WTC11 (cell line): Measurements from ENCODE around the gene FBXO9. TPM values are rescaled to one million over a fixed set of nuclear protein-coding genes. Genes with fewer than 3 reads are reported as not detected.

Experiments used
- ATAC-seq: fragments of 200-7000 bp; cut with Tn5 transposase; 2 replicates; pipeline ENCODE4 v1.10.0; 2021; ENCODE audit warnings: mild to moderate bottlenecking, moderate library complexity
- CTCF ChIA-PET: fragments of 300-600 bp; sonication (Branson Sonifier 250); formaldehyde crosslinking; loops from one replicate; lab custom pipeline; 2021; ENCODE audit warnings: antibody characterized with exemption; lab: Charles Lee
- POLR2A ChIA-PET: fragments of 350-600 bp; sonication (Branson Sonifier 250); formaldehyde crosslinking; loops from one replicate; lab custom pipeline; 2021; ENCODE audit warnings: antibody characterized with exemption; lab: Charles Lee
- DNase-seq: peaks from one replicate; pipeline ENCODE4 v3.0.0; 2021; ENCODE audit warnings: low spot score
- H3K27ac Mint-ChIP-seq: 2 replicates; pipeline ENCODE4 v1.8.0; 2021; ENCODE audit warnings: mixed read lengths
- H3K27me3 Mint-ChIP-seq: 2 replicates; pipeline ENCODE4 v1.8.0; 2021; ENCODE audit warnings: low read depth, mild to moderate bottlenecking, moderate library complexity, mixed read lengths
- H3K36me3 Mint-ChIP-seq: 2 replicates; pipeline ENCODE4 v1.8.0; 2021; ENCODE audit warnings: mixed read lengths
- H3K4me1 Mint-ChIP-seq: 2 replicates; pipeline ENCODE4 v1.8.0; 2022; ENCODE audit warnings: mixed read lengths
- H3K4me3 Mint-ChIP-seq: 2 replicates; pipeline ENCODE4 v1.8.0; 2021; ENCODE audit warnings: mild to moderate bottlenecking, moderate library complexity, mixed read lengths
- H3K9me3 Mint-ChIP-seq: 2 replicates; pipeline ENCODE4 v1.8.0; 2021; ENCODE audit warnings: mixed read lengths
- ELF4 ChIP-seq: sonication (generic); formaldehyde crosslinking; IDR thresholded peaks from 2 replicates; pipeline ENCODE4 v1.8.1; 2022; ENCODE audit warnings: low read depth, mild to moderate bottlenecking, moderate library complexity, missing genetic modification reagents
- FOXP1 ChIP-seq: sonication (generic); formaldehyde crosslinking; IDR thresholded peaks from 2 replicates; pipeline ENCODE4 v1.8.0; 2022; ENCODE audit warnings: missing genetic modification reagents, mild to moderate bottlenecking, moderate library complexity, borderline replicate concordance
- HMGA2 ChIP-seq: fragments of 250-450 bp; sonication (Bioruptor Pico); IDR thresholded peaks from 2 replicates; pipeline ENCODE4 v1.4.0; 2021; ENCODE audit warnings: mild to moderate bottlenecking, moderate library complexity
- JAZF1 ChIP-seq: fragments of 250-450 bp; sonication (Bioruptor Pico); IDR thresholded peaks from 2 replicates; pipeline ENCODE4 v1.9.0; 2021; ENCODE audit warnings: moderate library complexity, mild to moderate bottlenecking, inconsistent platforms
- MXD4 ChIP-seq: fragments of 250-450 bp; sonication (Bioruptor Pico); IDR thresholded peaks from 2 replicates; pipeline ENCODE4 v1.8.0; 2021; ENCODE audit warnings: mild to moderate bottlenecking, moderate library complexity, borderline replicate concordance
- NFYB ChIP-seq: sonication (generic); formaldehyde crosslinking; conservative IDR thresholded peaks from 2 replicates; pipeline ENCODE4 v1.8.0; 2022; ENCODE audit warnings: low read depth, missing genetic modification reagents
- OVOL2 ChIP-seq: fragments of 250-450 bp; sonication (Bioruptor Pico); IDR thresholded peaks from 2 replicates; pipeline ENCODE4 v1.9.0; 2021; ENCODE audit warnings: mild to moderate bottlenecking, borderline replicate concordance
- RORB ChIP-seq: fragments of 250-450 bp; sonication (Bioruptor Pico); IDR thresholded peaks from 2 replicates; pipeline ENCODE4 v1.9.0; 2021; ENCODE audit warnings: mild to moderate bottlenecking
- TCF7 ChIP-seq: sonication (generic); formaldehyde crosslinking; IDR thresholded peaks from 2 replicates; pipeline ENCODE4 v1.8.0; 2022; ENCODE audit warnings: mild to moderate bottlenecking, low read depth, missing genetic modification reagents, moderate library complexity
- total RNA-seq: library from RNA; stranded (reverse); gene quantifications from 3 replicates; pipeline ENCODE4 v1.2.3, GENCODE V29; 2021
- TF ChIP-seq, protein P1 (sequence below): fragments of 250-450 bp; sonication (Bioruptor Pico); IDR thresholded peaks from 2 replicates; pipeline ENCODE4 v1.9.0; 2021; ENCODE audit warnings: mild to moderate bottlenecking, borderline replicate concordance
- TF ChIP-seq, protein P2 (sequence below): sonication (generic); formaldehyde crosslinking; IDR thresholded peaks from 2 replicates; pipeline ENCODE4 v1.8.1; 2023; ENCODE audit warnings: mild to moderate bottlenecking, missing genetic modification reagents
- TF ChIP-seq, protein P3 (sequence below): fragments of 250-450 bp; sonication (Bioruptor Pico); IDR thresholded peaks from 2 replicates; pipeline ENCODE4 v1.9.0; 2021; ENCODE audit warnings: mild to moderate bottlenecking
- TF ChIP-seq, protein P4 (sequence below): sonication (generic); formaldehyde crosslinking; IDR thresholded peaks from 2 replicates; pipeline ENCODE4 v1.8.1; 2022; ENCODE audit warnings: mild to moderate bottlenecking, missing genetic modification reagents, moderate library complexity, borderline replicate concordance
- TF ChIP-seq, protein P5 (sequence below): sonication (generic); formaldehyde crosslinking; IDR thresholded peaks from 2 replicates; pipeline ENCODE4 v1.8.0; 2023; ENCODE audit warnings: missing genetic modification reagents
- TF ChIP-seq, protein P6 (sequence below): sonication (generic); formaldehyde crosslinking; IDR thresholded peaks from 2 replicates; pipeline ENCODE4 v1.8.0; 2022; ENCODE audit warnings: mild to moderate bottlenecking, missing genetic modification reagents
- TF ChIP-seq, protein P7 (sequence below): sonication (generic); formaldehyde crosslinking; IDR thresholded peaks from 2 replicates; pipeline ENCODE4 v1.8.1; 2023; ENCODE audit warnings: mild to moderate bottlenecking, missing genetic modification reagents, borderline replicate concordance

FBXO9 gene
- total RNA-seq, 1 experiment from 2014 or later = 54.4 TPM

DNA sequence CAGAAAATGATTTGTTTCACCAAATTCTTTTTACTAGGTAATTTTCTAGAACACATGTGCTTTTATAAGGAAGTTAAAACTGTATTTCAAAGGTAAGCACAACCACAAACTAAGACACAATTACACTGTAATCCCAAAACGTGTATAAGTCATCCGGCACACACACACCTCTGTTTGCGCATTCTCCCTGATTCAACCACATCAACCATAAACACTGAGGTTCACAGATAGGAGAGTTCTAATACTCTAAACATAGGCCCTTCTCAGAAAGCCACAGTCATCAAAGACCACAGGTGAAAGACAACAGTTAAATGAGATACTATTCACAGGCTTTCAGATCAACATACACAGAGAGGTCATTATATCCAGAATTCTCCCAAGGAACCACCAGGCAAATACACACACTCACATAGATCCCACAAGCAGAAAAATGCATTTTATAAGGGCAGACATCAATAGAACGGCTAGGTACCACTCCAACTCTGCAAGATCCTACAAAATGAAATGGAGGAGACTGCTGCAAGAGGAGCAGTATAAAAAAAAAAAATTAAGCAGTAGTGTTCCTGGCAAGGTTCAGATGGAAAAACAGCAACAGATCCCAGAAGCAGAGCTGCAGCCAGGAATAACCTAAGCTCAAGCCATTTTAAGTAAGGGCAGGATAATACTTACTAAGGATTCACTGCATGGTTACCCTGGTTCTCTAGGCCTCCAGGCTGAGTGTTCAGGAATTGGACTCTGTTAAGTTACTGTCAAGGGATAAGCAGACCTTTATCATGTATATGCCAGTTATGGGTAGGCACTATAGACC lies 6.6 kb upstream of the FBXO9 start:
- H3K9me3 Mint-ChIP-seq = no peaks in the 10 kb centered on the region
- H3K36me3 Mint-ChIP-seq = no peaks in the 10 kb centered on the region
- no peak overlapping the region for H3K4me3 Mint-ChIP-seq
- ChIA-PET CTCF (no interaction called here), POLR2A (no interaction called here)
- TF ChIP-seq, protein P1, sequence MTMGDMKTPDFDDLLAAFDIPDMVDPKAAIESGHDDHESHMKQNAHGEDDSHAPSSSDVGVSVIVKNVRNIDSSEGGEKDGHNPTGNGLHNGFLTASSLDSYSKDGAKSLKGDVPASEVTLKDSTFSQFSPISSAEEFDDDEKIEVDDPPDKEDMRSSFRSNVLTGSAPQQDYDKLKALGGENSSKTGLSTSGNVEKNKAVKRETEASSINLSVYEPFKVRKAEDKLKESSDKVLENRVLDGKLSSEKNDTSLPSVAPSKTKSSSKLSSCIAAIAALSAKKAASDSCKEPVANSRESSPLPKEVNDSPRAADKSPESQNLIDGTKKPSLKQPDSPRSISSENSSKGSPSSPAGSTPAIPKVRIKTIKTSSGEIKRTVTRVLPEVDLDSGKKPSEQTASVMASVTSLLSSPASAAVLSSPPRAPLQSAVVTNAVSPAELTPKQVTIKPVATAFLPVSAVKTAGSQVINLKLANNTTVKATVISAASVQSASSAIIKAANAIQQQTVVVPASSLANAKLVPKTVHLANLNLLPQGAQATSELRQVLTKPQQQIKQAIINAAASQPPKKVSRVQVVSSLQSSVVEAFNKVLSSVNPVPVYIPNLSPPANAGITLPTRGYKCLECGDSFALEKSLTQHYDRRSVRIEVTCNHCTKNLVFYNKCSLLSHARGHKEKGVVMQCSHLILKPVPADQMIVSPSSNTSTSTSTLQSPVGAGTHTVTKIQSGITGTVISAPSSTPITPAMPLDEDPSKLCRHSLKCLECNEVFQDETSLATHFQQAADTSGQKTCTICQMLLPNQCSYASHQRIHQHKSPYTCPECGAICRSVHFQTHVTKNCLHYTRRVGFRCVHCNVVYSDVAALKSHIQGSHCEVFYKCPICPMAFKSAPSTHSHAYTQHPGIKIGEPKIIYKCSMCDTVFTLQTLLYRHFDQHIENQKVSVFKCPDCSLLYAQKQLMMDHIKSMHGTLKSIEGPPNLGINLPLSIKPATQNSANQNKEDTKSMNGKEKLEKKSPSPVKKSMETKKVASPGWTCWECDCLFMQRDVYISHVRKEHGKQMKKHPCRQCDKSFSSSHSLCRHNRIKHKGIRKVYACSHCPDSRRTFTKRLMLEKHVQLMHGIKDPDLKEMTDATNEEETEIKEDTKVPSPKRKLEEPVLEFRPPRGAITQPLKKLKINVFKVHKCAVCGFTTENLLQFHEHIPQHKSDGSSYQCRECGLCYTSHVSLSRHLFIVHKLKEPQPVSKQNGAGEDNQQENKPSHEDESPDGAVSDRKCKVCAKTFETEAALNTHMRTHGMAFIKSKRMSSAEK (CRISPR knock-in tag) = no peak
- TF ChIP-seq, protein P2, sequence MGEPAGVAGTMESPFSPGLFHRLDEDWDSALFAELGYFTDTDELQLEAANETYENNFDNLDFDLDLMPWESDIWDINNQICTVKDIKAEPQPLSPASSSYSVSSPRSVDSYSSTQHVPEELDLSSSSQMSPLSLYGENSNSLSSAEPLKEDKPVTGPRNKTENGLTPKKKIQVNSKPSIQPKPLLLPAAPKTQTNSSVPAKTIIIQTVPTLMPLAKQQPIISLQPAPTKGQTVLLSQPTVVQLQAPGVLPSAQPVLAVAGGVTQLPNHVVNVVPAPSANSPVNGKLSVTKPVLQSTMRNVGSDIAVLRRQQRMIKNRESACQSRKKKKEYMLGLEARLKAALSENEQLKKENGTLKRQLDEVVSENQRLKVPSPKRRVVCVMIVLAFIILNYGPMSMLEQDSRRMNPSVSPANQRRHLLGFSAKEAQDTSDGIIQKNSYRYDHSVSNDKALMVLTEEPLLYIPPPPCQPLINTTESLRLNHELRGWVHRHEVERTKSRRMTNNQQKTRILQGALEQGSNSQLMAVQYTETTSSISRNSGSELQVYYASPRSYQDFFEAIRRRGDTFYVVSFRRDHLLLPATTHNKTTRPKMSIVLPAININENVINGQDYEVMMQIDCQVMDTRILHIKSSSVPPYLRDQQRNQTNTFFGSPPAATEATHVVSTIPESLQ (CRISPR knock-in tag) = no peak
- no peak for TF ChIP-seq HMGA2
- no peak for TF ChIP-seq JAZF1 (CRISPR knock-in tag)
- no peak for TF ChIP-seq RORB (CRISPR knock-in tag)
- no peak for TF ChIP-seq ELF4
- TF ChIP-seq, protein P3, sequence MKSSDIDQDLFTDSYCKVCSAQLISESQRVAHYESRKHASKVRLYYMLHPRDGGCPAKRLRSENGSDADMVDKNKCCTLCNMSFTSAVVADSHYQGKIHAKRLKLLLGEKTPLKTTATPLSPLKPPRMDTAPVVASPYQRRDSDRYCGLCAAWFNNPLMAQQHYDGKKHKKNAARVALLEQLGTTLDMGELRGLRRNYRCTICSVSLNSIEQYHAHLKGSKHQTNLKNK = no peak
- TF ChIP-seq, protein P4, sequence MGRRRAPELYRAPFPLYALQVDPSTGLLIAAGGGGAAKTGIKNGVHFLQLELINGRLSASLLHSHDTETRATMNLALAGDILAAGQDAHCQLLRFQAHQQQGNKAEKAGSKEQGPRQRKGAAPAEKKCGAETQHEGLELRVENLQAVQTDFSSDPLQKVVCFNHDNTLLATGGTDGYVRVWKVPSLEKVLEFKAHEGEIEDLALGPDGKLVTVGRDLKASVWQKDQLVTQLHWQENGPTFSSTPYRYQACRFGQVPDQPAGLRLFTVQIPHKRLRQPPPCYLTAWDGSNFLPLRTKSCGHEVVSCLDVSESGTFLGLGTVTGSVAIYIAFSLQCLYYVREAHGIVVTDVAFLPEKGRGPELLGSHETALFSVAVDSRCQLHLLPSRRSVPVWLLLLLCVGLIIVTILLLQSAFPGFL = no peak
- TF ChIP-seq, protein P5, sequence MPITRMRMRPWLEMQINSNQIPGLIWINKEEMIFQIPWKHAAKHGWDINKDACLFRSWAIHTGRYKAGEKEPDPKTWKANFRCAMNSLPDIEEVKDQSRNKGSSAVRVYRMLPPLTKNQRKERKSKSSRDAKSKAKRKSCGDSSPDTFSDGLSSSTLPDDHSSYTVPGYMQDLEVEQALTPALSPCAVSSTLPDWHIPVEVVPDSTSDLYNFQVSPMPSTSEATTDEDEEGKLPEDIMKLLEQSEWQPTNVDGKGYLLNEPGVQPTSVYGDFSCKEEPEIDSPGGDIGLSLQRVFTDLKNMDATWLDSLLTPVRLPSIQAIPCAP (CRISPR knock-in tag) = no peak
- TF ChIP-seq, protein P6, sequence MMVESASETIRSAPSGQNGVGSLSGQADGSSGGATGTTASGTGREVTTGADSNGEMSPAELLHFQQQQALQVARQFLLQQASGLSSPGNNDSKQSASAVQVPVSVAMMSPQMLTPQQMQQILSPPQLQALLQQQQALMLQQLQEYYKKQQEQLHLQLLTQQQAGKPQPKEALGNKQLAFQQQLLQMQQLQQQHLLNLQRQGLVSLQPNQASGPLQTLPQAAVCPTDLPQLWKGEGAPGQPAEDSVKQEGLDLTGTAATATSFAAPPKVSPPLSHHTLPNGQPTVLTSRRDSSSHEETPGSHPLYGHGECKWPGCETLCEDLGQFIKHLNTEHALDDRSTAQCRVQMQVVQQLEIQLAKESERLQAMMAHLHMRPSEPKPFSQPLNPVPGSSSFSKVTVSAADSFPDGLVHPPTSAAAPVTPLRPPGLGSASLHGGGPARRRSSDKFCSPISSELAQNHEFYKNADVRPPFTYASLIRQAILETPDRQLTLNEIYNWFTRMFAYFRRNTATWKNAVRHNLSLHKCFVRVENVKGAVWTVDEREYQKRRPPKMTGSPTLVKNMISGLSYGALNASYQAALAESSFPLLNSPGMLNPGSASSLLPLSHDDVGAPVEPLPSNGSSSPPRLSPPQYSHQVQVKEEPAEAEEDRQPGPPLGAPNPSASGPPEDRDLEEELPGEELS (CRISPR knock-in tag) = no peak
- no peak for TF ChIP-seq MXD4
- no peak for TF ChIP-seq NFYB (CRISPR knock-in tag)
- TF ChIP-seq OVOL2 (CRISPR knock-in tag) = no peak
- TF ChIP-seq, protein P7, sequence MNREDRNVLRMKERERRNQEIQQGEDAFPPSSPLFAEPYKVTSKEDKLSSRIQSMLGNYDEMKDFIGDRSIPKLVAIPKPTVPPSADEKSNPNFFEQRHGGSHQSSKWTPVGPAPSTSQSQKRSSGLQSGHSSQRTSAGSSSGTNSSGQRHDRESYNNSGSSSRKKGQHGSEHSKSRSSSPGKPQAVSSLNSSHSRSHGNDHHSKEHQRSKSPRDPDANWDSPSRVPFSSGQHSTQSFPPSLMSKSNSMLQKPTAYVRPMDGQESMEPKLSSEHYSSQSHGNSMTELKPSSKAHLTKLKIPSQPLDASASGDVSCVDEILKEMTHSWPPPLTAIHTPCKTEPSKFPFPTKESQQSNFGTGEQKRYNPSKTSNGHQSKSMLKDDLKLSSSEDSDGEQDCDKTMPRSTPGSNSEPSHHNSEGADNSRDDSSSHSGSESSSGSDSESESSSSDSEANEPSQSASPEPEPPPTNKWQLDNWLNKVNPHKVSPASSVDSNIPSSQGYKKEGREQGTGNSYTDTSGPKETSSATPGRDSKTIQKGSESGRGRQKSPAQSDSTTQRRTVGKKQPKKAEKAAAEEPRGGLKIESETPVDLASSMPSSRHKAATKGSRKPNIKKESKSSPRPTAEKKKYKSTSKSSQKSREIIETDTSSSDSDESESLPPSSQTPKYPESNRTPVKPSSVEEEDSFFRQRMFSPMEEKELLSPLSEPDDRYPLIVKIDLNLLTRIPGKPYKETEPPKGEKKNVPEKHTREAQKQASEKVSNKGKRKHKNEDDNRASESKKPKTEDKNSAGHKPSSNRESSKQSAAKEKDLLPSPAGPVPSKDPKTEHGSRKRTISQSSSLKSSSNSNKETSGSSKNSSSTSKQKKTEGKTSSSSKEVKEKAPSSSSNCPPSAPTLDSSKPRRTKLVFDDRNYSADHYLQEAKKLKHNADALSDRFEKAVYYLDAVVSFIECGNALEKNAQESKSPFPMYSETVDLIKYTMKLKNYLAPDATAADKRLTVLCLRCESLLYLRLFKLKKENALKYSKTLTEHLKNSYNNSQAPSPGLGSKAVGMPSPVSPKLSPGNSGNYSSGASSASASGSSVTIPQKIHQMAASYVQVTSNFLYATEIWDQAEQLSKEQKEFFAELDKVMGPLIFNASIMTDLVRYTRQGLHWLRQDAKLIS = no peak
- TF ChIP-seq FOXP1 (CRISPR knock-in tag) = no peak
- no peak for TF ChIP-seq TCF7 (CRISPR knock-in tag)
- H3K27ac Mint-ChIP-seq = no peak overlapping the region
- no peaks in the 10 kb centered on the region for H3K27me3 Mint-ChIP-seq
- DNase-seq = no peak
- peaks cover 33% of the 10 kb centered on the region for H3K4me1 Mint-ChIP-seq
- no peak for ATAC-seq
